ENCODE data around the gene ANKRD33B. TPM values are rescaled to one million over a fixed set of nuclear protein-coding genes. Genes with fewer than 3 reads are reported as not detected.

The ANKRD33B gene
- total RNA-seq, 1 donor from 2014 or later = 2.2 TPM

DNA sequence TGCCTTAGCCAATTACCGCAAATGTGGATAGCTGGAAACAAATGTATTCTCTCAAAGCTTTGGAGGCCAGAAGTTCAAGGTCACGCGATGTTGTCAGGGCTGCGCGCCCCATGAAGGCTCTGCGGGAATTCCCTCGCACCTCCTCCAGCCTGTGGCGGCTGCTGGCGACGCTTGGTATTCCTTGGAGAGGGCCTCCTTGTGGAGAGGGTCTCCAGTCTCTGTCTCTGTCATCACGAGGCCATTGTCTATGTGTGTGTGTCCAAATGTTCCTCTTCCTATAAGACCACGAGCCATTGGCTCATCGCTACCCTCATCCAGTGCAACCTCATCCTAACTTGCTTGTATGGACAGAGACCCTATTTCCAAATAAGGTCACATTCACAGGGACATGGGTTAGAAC is 97.5 kb downstream of the ANKRD33B start:
- Mint-ChIP-seq H3K4me1 (peaks cover 27% of the 10 kb centered on the region), H3K27me3 (ENCODE audit: insufficient read depth, low read depth) (peaks cover 7% of the 10 kb centered on the region)

GRCh38 chr5:10662083-10662482 is 98.2 kb downstream of the ANKRD33B start:
- no peak overlapping the region for H2AFZ ChIP-seq (replicated peaks)
- H3K9me3 ChIP-seq (ENCODE audit: low read depth) = no peaks in the 10 kb centered on the region
- H3F3A ChIP-seq (ENCODE audit: low read depth) = no peaks in the 10 kb centered on the region
- H3K4me3 Mint-ChIP-seq = no peak overlapping the region
- no peak overlapping the region for H3K4me2 ChIP-seq
- H3K4me1 Mint-ChIP-seq = peaks cover 23% of the 10 kb centered on the region
- H3K27me3 ChIP-seq = no peaks in the 10 kb centered on the region
- no peaks in the 10 kb centered on the region for H3K79me2 ChIP-seq (ENCODE audit: low read depth)
- TF ChIP-seq EZH2 (IDR thresholded peaks at IDR 0.05) (no peak), CTCF (IDR thresholded peaks at IDR 0.05) (no peak), EZH2phosphoT487 (IDR thresholded peaks at IDR 0.05) (no peak)
- H3K4me3 ChIP-seq = no peak overlapping the region
- no peak overlapping the region for H3K9ac ChIP-seq
- no peaks in the 10 kb centered on the region for H3K36me3 ChIP-seq
- H4K20me1 ChIP-seq (ENCODE audit: low read depth) = no peaks in the 10 kb centered on the region
- DNase-seq (ENCODE audit: low spot score) = no peak
- H3K4me1 ChIP-seq = peaks cover 6% of the 10 kb centered on the region
- H3K9me3 Mint-ChIP-seq = no peaks in the 10 kb centered on the region
- H3K36me3 Mint-ChIP-seq = no peaks in the 10 kb centered on the region
- peaks cover 7% of the 10 kb centered on the region for H3K27me3 Mint-ChIP-seq (ENCODE audit: insufficient read depth, low read depth)
- H3K27ac Mint-ChIP-seq = no peak overlapping the region
- no peak overlapping the region for H3K27ac ChIP-seq

More for the DNA sequence above, 97.5 kb downstream of the ANKRD33B start:
- Histone ChIP-seq H2AFZ (replicated peaks) (no peak overlapping the region), H3K4me3 (no peak overlapping the region), H3K4me2 (no peak overlapping the region), H3K36me3 (no peaks in the 10 kb centered on the region), H3K9ac (no peak overlapping the region), H3K27ac (no peak overlapping the region), H3K4me1 (peaks cover 6% of the 10 kb centered on the region), H3K9me3 (ENCODE audit: low read depth) (no peaks in the 10 kb centered on the region), H3F3A (ENCODE audit: low read depth) (no peaks in the 10 kb centered on the region), H3K27me3 (no peaks in the 10 kb centered on the region), H3K79me2 (ENCODE audit: low read depth) (no peaks in the 10 kb centered on the region), H4K20me1 (ENCODE audit: low read depth) (no peaks in the 10 kb centered on the region)
- H3K9me3 Mint-ChIP-seq = no peaks in the 10 kb centered on the region
- no peak overlapping the region for H3K4me3 Mint-ChIP-seq
- H3K27ac Mint-ChIP-seq = no peak overlapping the region
- TF ChIP-seq CTCF (IDR thresholded peaks at IDR 0.05) (no peak), EZH2 (IDR thresholded peaks at IDR 0.05) (no peak), EZH2phosphoT487 (IDR thresholded peaks at IDR 0.05) (no peak)
- no peak for DNase-seq (ENCODE audit: low spot score)
- no peaks in the 10 kb centered on the region for H3K36me3 Mint-ChIP-seq

DNA sequence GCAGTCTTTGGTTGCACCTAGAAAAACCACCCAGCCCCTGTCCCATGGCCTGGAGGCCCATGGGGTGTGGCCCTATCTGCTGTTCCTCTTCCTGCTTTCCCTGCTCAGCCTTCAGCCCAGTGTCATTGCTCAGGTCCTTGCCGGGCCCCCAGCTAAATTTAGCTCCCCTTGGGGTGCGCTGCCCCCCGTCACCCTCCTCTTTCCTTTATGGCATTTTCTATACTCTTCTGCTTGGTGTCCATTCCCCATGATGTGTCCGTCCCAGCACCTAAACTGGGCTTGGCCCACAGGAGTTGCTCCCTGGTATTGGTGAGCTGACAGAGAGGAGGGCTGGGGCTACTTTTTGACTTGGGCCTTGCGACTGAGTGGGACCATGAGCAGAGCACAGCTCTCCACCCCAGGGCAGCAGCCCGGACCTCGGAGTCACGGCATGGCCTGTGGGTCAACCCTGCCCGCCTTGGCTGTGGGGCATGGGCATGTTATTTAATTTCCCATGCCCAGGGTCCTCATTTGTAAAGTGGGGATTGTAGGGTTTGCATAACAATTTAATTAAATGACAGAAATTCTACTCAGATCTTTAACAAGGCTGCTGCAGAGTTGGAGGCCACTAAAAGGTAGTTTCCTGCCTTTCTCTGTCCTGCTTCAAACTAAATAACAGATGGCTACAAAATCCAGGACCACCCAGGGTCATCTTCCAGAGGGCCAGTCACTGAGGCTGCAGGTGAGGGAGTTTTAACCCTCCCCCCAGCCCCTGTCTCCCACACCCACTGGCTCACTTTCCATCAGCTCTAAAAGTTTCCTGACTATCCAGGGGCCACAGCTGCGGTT is 99.0 kb downstream of the ANKRD33B start:
- Mint-ChIP-seq H3K9me3 (no peaks in the 10 kb centered on the region), H3K27ac (no peak overlapping the region), H3K36me3 (no peaks in the 10 kb centered on the region), H3K4me1 (peaks cover 23% of the 10 kb centered on the region), H3K27me3 (ENCODE audit: insufficient read depth, low read depth) (peaks cover 10% of the 10 kb centered on the region), H3K4me3 (no peak overlapping the region)
- Histone ChIP-seq H4K20me1 (ENCODE audit: low read depth) (no peaks in the 10 kb centered on the region), H3K27ac (no peak overlapping the region), H3K27me3 (no peaks in the 10 kb centered on the region), H3K9me3 (ENCODE audit: low read depth) (no peaks in the 10 kb centered on the region), H2AFZ (replicated peaks) (no peak overlapping the region), H3K4me2 (peak overlapping the region; percentile 22), H3K9ac (no peak overlapping the region), H3K79me2 (ENCODE audit: low read depth) (no peaks in the 10 kb centered on the region), H3F3A (ENCODE audit: low read depth) (no peaks in the 10 kb centered on the region), H3K36me3 (no peaks in the 10 kb centered on the region), H3K4me1 (peaks cover 6% of the 10 kb centered on the region), H3K4me3 (no peak overlapping the region)
- TF ChIP-seq CTCF (IDR thresholded peaks at IDR 0.05) (no peak), EZH2phosphoT487 (IDR thresholded peaks at IDR 0.05) (no peak), EZH2 (IDR thresholded peaks at IDR 0.05) (no peak)
- no peak for DNase-seq (ENCODE audit: low spot score)

All from neural progenitor cell (in vitro differentiated cells).